HL-60 (cell line): ENCODE data around the gene NRARP.

Experiments
- DNase-seq, 2 experiments: peaks; one replicate each; pipeline ENCODE4 v3.0.0-alpha.2; 2010 to 2020; ENCODE audit warnings: low read depth in 1 of 2, low spot score in 1 of 2
- H3K27ac ChIP-seq: fragments of 250-450 bp; sonication (Bioruptor Pico); replicated peaks from 2 replicates; pipeline ENCODE4 v1.5.1; 2020; ENCODE audit warnings: mild to moderate bottlenecking, moderate library complexity
- H3K27me3 ChIP-seq: fragments of 250-450 bp; sonication (Bioruptor Pico); 2 replicates; pipeline ENCODE4 v1.5.1; 2021; ENCODE audit warnings: mild to moderate bottlenecking, moderate library complexity; ENCODE audit not compliant: insufficient read depth, poor library complexity, severe bottlenecking
- H3K4me3 ChIP-seq: replicated peaks from 2 replicates; pipeline ENCODE4 v1.5.1; 2011; ENCODE audit warnings: mild to moderate bottlenecking, control low read depth, low read length; ENCODE audit not compliant: insufficient read depth
- GABPA ChIP-seq: IDR thresholded peaks from 2 replicates; pipeline ENCODE4 v1.6.1; 2012; ENCODE audit warnings: low read depth
- POLR2AphosphoS5 ChIP-seq: IDR thresholded peaks from 2 replicates; pipeline ENCODE4 v1.6.1; 2012; ENCODE audit warnings: low read depth
- SPI1 ChIP-seq: IDR thresholded peaks from 2 replicates; pipeline ENCODE4 v1.6.1; 2012; ENCODE audit warnings: low read depth, mild to moderate bottlenecking, borderline replicate concordance
- TF ChIP-seq, protein P1 (sequence below): IDR thresholded peaks from 2 replicates; pipeline ENCODE4 v1.6.1; 2012; ENCODE audit warnings: low read depth; ENCODE audit not compliant: insufficient replicate concordance
- TF ChIP-seq, protein P2 (sequence below): IDR thresholded peaks from one replicate; pipeline ENCODE4 v1.5.1; 2011; ENCODE audit warnings: low read length, control low read depth, inconsistent platforms; ENCODE audit not compliant: insufficient read depth

The NRARP gene

DNA sequence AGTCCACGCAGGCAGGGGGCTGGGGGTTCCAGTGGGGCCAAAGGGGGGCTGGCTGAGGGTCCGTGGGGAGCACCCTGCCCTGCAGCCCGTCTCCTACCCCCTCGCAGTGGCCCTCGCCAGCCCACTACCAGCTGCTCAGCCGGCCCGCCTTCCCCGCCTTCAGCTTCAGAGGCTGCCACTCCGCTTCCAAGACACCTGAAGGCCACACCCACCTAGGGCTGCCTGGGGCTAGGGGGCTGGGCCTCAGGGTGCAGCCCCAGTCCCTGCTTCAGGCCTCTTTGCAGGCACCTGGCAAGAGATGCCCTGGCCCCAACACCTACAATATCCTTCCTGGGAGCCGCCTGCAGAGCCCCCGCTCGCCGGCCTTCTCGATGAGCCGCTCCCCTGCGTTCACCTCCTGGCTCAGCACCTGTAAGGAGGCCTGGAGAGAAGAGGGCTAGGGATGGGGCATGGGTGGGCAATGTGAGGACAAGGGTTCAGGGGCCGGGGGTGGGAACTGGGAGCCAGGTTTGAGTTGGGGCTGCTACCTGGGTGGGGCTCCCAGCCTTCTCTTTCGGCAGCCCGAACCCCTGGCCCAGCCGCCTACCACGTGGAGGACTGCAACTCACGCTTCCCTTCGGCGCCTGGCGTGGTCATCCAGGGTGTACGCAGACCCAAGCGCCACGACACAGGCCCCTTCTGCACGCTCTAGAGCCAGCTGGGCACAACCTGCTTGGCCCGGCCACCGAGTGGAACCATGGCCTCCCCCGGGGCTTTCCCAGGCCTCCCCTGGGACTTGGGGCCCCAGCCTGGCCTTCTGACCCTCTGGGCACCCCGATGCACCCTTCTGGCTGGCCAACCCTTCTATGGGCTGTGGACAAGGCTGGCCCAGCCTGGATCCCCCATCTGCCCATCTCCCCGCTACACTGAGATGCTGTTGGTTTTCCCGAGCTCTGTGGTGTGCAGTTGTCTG lies 49.2 kb downstream of the NRARP start:
- no peak overlapping the region for H3K27ac ChIP-seq
- no peaks in the 10 kb centered on the region for H3K27me3 ChIP-seq
- H3K4me3 ChIP-seq, result no peak overlapping the region
- TF ChIP-seq, protein P1, sequence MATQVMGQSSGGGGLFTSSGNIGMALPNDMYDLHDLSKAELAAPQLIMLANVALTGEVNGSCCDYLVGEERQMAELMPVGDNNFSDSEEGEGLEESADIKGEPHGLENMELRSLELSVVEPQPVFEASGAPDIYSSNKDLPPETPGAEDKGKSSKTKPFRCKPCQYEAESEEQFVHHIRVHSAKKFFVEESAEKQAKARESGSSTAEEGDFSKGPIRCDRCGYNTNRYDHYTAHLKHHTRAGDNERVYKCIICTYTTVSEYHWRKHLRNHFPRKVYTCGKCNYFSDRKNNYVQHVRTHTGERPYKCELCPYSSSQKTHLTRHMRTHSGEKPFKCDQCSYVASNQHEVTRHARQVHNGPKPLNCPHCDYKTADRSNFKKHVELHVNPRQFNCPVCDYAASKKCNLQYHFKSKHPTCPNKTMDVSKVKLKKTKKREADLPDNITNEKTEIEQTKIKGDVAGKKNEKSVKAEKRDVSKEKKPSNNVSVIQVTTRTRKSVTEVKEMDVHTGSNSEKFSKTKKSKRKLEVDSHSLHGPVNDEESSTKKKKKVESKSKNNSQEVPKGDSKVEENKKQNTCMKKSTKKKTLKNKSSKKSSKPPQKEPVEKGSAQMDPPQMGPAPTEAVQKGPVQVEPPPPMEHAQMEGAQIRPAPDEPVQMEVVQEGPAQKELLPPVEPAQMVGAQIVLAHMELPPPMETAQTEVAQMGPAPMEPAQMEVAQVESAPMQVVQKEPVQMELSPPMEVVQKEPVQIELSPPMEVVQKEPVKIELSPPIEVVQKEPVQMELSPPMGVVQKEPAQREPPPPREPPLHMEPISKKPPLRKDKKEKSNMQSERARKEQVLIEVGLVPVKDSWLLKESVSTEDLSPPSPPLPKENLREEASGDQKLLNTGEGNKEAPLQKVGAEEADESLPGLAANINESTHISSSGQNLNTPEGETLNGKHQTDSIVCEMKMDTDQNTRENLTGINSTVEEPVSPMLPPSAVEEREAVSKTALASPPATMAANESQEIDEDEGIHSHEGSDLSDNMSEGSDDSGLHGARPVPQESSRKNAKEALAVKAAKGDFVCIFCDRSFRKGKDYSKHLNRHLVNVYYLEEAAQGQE, result no peak
- no peak for TF ChIP-seq GABPA
- no peak for TF ChIP-seq SPI1
- TF ChIP-seq, protein P2, sequence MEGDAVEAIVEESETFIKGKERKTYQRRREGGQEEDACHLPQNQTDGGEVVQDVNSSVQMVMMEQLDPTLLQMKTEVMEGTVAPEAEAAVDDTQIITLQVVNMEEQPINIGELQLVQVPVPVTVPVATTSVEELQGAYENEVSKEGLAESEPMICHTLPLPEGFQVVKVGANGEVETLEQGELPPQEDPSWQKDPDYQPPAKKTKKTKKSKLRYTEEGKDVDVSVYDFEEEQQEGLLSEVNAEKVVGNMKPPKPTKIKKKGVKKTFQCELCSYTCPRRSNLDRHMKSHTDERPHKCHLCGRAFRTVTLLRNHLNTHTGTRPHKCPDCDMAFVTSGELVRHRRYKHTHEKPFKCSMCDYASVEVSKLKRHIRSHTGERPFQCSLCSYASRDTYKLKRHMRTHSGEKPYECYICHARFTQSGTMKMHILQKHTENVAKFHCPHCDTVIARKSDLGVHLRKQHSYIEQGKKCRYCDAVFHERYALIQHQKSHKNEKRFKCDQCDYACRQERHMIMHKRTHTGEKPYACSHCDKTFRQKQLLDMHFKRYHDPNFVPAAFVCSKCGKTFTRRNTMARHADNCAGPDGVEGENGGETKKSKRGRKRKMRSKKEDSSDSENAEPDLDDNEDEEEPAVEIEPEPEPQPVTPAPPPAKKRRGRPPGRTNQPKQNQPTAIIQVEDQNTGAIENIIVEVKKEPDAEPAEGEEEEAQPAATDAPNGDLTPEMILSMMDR, result no peak
- no peak for TF ChIP-seq POLR2AphosphoS5
- DNase-seq, result no peak

DNA sequence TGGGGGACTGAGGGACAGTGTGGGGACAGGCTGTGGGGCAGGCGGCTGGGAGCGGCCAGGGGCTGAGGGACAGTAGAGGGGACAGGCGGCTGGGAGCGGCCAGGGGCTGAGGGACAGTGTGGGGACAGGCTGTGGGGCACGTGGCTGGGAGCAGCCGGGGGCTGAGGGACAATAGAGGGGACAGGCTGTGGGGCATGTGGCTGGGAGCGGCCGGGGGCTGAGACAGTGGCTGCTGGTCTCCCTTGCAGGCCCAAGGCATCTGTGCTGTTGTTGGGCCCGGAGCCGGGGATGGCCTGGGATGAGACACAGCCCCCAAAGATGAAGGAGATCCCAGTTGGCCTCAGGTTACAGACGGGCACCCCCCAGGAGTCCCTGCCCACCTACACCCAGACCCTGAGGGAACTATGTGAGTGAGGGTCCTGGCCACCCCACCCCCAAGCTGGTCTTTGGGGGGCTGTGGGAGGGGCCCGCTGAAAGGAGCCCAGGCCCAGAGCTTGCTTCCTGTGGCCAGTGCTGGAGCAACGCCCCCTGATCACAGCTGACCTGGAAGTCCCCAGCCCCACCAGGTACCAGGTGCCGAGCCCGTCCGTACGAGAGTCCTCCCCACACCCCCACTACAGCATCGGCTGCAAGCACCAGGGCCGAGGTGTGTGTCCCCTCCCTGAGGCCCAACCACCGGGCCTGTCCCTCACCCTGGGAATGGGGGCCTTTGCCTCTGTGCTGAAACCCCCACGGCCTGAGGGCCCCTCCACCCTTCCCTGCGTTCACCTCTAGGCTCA lies 50.4 kb downstream of the NRARP start:
- DNase-seq, result no peak
- no peaks in the 10 kb centered on the region for H3K27me3 ChIP-seq
- H3K4me3 ChIP-seq, result no peak overlapping the region
- H3K27ac ChIP-seq, result no peak overlapping the region
- TF ChIP-seq, protein P1, result no peak
- no peak for TF ChIP-seq GABPA
- TF ChIP-seq, protein P2, result no peak
- no peak for TF ChIP-seq POLR2AphosphoS5
- no peak for TF ChIP-seq SPI1

DNA sequence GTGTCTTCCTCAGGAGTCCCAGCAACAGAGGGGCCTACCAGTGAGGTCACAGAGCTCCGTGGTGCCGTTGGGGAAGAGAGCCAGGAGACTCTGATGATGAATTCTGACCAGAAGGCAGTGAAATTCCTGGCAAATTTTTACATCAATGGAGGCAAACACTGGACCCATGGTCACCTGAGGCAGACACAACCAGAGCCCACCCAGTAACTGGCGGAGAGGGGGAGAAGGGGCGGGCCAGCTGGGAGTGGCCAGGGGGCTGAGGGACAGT lies 50.9 kb downstream of the NRARP start, which contains the start of gene STPG3:
TSS of gene STPG3 (plus strand) at position 93 of the 268 bp plus-strand sequence. CDS start at position 94, 1 bp downstream.
- DNase-seq, result no peak
- H3K27ac ChIP-seq, result no peak within 1 kb of the TSS
- TF ChIP-seq POLR2AphosphoS5, result no peak
- TF ChIP-seq, protein P1, result no peak
- TF ChIP-seq, protein P2, result no peak
- no peaks in the 10 kb centered on the region for H3K27me3 ChIP-seq
- H3K4me3 ChIP-seq, result no peak within 1 kb of the TSS
